GM18867 (cell line): ENCODE measurements around the gene ASTL.

Source experiments
- ATAC-seq: cut with Tn5 transposase; IDR thresholded peaks from one replicate; pipeline ENCODE4 v1.9.1; 2021; ENCODE audit warnings: mild to moderate bottlenecking, moderate library complexity; ENCODE audit not compliant: unreplicated experiment

The ASTL gene

GRCh38 chr2:96114546-96114902, 23.8 kb downstream of the ASTL start:
- ATAC-seq, result no peak

- ATAC-seq, result no peak
These were observed 24.4 kb downstream of the ASTL start for GRCh38 chr2:96113951-96114350.

DNA sequence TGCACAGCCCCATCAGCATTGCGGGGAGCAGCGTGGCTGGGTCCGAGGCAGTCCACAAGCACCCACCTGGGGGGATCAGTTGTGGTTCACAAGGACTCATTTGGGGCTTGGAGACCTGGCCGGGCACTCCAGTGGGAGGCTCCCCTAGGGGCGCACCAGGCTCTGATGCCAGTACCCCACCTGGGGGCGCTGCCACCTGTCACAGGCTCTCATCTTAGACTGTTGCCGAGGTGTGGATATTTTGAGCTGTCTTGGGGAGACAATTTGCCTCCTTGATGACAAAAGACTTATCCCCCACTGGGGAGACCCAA, 25.0 kb downstream of the ASTL start:
- ATAC-seq, result no peak

- ATAC-seq, result no peak
These were observed 25.6 kb downstream of the ASTL start for GRCh38 chr2:96112501-96113366.

DNA sequence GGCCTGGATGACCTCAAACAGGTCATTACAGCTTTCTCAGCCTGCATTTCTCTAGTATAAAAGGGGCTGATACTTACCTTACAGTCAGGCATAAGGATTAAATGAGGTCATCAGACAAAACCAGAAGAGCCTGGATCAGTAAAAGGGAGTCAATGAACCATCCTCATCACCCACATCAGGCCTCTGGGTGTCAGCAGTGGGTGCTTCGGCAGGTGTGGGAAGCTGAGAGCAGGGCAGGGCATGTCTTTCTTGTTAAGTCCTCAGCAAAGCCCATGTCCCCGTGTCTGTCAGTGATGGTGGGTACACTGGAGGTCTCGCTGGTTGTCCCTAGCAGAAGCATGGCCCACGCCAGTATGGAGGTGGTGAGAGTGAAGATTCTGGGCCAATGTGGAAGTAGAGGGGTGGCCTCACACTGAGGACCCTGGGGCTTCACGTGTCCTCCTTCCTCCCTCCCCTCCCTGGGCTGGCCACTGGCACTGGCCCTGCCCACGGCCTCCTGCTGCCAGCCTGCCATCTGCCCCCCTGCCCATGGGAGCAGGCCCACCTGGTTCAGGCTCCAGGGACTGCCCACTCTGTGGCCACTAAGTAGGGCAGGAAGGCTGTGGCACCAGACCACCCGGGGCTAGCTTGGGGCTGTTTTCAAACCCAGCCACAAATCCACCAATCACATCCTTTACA, 26.3 kb downstream of the ASTL start:
- no peak for ATAC-seq

GRCh38 chr2:96111257-96111640, 27.1 kb downstream of the ASTL start:
- ATAC-seq, result no peak

- ATAC-seq, result no peak
These were observed 27.6 kb downstream of the ASTL start for GRCh38 chr2:96110621-96111256.

DNA sequence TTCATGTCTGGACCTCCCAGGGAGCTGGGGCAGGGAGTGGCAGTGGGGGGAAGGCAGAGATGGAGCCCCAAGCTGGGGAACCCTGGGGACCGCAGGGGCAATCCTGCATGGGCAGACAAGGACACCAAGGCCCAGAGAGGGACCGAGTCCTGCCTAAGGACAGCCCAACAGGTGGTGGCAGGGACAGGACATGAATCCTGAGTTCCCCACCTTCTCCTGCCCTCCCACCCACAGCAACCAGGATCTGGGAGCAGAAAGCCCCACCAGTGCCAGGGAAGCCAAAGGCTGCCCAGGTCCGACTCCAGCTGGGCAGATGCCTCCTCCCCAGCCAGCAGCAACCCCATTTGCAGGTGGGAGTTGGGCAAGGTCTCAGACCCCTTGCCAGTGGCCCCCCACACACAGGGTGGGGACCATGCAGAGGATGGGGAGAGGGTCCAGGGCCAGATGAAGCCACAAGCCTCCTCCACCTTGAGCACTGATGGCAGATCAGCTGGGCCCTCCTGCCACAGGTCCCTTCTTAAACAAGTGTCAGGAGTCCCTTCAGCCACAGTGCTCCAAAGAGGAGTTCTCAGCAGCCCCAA, 28.3 kb downstream of the ASTL start:
- no peak for ATAC-seq

- no peak for ATAC-seq
These were observed 29.0 kb downstream of the ASTL start for GRCh38 chr2:96109361-96109680.

DNA sequence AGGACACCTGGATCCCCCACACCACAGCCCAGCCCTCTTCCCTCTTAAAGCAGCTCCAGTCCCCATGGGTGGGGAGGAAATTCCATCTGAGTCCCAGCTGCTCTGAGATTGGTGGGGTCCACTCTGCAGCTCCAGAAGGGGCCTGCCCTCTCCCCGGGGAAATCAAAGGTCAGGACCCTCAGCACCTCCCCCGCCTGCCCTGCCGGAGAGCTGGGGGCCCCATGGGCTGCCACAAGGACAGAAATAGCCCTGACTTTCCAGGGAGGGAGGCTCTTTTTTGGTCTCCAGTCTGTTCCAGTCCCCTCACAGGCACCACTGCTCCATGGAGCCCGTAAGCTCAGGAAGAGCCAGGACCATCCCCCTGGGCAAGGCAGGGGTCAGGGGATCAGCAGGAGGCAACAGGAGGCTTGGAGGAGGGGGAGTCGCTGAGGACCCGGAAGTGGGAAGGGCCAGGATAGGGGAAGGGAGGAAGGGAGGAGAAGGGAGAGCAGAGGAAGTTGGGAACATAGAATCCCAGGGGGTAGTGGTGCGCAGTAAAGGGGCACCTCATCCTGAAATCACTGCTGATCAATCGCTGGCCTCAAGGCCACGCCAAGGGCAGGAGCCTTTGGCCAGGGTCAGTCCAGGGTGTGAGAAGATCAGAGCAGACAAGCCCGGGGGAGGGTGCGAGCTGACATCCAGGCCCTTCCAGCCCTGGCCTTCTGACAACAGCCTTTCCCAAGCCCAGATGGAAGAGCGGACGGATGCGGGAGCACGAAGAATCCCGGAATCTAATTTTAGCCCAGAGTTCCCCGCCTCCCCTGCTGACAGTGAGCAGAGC, 29.6 kb downstream of the ASTL start:
- ATAC-seq, result no peak

- no peak for ATAC-seq
These were observed 30.2 kb downstream of the ASTL start for GRCh38 chr2:96108151-96108540.

GRCh38 chr2:96107708-96108065, 30.6 kb downstream of the ASTL start:
- no peak for ATAC-seq

DNA sequence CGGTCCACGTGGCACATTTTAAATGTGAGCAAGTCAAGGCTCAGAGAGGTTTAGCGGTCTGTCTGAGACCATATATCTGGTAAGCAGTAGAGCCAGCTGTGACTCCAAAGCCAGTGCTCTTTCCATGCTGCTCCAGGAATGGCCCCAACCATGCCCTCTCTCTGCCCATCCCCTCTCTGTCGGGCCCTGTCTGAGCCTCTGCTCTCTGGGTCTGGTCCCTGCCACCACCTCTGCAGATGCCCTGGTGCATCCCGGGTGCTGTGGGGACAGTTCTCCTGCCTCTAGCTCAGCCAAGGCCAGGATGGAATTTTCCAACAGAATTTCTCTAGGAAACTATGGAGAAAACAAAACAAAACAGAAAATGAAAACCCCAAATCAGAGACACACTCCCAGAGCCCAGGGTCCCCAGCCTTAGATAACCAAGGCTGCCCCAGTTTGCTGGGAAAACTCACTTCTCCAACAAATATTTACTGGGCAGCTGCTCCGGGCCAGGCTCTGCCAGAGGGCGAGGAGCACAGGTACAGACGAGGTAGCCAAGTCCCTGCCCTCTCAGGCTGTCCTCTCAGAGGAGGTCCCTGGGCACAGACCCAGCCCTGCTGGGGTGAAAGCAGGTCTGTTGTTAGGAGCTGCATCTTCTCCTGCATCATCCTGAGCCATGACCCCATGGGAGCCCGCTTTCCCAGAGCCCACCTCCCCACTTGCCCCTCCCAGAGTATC, 31.2 kb downstream of the ASTL start:
- no peak for ATAC-seq

DNA sequence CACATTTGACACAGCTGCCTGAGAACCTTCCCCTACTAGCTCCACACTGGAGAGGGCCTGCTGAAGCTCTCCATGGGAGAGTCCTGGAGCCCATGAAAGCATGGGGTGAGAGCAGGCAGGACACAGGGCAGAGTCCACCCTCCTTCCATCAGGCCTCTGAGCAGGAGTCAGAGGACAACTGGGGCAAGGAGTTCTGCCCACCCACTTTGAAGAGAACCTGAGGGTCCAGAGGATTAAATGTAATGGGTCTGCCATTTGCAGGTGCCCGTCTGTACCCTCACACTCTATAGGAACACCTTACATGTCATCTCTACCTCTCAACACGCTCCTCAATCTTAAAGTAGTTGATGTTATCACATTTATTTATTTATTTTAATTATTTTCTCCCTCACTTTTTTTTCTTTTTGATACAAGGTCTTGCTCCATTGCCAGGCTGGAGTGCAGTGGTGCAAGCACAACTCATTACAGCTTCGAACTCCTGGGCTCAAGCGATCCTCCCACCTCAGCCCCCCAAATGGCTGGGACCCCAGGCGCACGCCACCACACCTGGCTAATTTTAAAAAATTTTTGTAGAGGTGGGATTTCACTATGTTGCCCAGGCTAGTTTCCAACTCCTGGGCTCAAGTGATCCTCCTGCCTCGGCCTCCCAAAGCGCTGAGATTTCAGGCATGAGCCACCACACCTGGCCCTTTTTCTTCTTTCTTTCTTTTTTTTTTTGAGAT, 32.1 kb downstream of the ASTL start:
- ATAC-seq, result no peak

GRCh38 chr2:96105152-96105915, 33.0 kb downstream of the ASTL start:
- ATAC-seq, result no peak

DNA sequence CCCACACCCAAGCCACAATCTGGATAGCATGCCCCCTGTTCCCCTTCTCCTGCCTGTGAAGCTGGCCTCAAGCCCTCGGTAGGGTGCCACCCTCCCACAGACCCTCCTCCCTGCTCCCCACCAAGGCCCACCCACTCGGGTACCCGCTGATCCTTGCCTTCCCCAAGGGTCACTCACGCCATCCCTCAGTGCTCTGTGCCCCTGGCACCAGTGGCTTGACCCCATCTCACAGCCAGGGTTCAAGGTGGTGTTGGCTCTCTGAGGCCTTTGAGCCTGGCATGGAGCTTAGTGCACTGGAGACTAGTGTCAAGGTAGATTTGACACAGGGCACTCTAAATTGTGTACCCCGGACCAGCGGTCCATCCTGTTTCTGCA, 33.8 kb downstream of the ASTL start:
- no peak for ATAC-seq

GRCh38 chr2:96103761-96104486, 34.4 kb downstream of the ASTL start:
- no peak for ATAC-seq

GRCh38 chr2:96103187-96103601, 35.1 kb downstream of the ASTL start:
- ATAC-seq, result no peak
